ENCODE results near the gene NOTCH1.
A peak's percentile ranks its signal among the peaks of the same experiment; 100 is the strongest.

Gene NOTCH1

DNA sequence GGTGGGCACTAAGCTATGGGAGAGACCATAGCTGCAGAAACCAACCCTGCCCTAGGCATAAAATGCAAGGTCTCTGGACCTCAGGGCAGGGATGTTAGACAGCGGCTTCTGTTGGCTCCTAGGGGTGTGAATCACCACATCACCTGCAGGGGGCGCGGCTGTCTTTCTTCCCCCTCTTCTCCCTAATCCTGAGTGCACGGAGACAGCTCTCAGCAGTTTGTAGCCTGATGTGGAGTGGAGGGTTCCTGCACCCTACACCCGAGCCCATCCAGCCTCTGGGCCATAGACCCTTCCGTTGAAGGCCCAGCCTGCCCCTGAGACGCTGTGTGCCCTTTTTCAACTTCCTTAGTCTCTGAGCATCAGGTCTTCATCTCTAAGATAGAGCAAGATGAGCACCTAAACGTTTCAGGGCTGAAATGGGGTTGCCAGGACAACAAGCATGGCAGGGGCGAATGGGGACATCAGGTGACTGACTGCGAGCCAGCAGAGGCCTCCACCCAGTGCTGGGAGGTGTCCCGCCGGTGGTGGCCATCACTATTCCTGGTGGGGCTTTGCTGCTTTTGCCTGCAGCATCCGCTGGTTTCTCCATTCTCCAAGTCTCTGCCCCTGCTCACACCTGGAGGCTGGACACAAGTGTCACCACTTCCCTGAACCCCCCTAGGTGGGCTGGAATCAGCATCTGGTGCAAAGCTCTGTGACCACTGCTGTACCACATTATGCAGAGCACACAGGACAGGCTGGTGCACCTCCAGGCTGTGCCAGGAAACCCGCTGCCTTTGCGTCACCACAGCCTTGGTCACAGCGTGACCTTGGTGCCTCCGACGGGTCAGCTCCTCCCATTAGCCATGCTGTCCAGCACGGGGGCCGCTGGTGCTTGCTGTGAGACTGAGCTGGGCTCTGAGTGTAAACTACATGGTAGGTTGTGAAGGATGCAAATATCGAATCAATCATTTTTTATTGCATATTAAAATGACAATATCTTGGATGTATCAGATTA lies 60.5 kb downstream of the NOTCH1 start:
- DNase-seq (ENCODE audit: low read depth in 2 of 2) = peak; percentile 52 to 67

DNA sequence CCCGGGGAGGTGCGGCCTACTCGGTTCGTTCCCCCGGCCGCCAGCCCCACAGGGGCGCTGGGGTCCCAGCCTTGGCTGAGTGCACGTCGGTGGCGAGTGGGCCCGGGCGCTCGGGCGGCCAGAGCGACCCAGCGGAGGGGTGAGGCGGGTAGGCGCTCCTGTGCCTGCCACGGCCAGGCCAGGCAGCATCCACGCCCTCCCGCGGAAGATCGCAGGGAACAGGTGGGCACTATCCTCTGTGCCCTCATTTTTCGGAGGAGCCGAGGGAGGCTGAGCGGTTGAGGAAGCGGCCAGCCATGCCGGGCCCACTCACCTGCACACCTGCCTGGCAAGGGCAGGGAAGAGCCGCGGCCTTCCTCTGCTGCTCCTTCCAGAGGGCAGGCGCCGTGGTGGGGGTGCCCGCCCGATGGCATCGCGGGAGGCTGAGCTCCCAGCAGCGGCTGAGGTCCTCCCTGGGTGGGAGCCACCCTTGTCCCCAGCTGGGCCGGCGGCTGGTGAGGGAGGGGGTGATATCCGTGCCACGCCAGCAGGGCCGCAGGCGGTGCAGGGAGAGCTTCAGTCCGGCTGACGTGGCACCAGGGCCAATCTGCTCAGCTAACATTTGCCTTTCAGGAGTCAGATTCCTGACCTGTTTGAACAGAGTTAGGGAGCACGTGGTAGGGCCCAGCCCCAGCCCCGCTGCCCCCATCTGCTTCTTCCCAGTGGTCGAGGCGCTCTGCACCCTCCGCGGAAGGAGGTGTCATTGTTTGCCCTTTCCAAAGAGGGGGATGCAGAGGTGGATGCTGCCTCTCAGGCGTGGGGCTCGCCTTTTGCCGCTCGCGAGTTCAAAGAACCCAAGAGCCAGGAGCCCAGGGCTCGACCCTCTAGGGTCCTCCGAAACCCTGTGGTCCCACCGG lies 61.4 kb downstream of the NOTCH1 start:
- peak in 1 of 2 donors; percentile 15 for DNase-seq (ENCODE audit: low read depth in 2 of 2)

- peak; percentile 84 to 90 for DNase-seq (ENCODE audit: low read depth in 2 of 2)
Observed at GRCh38 chr9:136483589-136484152, 62.2 kb downstream of the NOTCH1 start.

GRCh38 chr9:136482793-136483588 lies 62.9 kb downstream of the NOTCH1 start, which contains the start of gene SEC16A:
TSS of gene SEC16A (minus strand) at chr9:136483040. CDS start at chr9:136477615, 5,425 bp downstream.
- DNase-seq (ENCODE audit: low read depth in 2 of 2) = peak; percentile 98 to 99

DNA sequence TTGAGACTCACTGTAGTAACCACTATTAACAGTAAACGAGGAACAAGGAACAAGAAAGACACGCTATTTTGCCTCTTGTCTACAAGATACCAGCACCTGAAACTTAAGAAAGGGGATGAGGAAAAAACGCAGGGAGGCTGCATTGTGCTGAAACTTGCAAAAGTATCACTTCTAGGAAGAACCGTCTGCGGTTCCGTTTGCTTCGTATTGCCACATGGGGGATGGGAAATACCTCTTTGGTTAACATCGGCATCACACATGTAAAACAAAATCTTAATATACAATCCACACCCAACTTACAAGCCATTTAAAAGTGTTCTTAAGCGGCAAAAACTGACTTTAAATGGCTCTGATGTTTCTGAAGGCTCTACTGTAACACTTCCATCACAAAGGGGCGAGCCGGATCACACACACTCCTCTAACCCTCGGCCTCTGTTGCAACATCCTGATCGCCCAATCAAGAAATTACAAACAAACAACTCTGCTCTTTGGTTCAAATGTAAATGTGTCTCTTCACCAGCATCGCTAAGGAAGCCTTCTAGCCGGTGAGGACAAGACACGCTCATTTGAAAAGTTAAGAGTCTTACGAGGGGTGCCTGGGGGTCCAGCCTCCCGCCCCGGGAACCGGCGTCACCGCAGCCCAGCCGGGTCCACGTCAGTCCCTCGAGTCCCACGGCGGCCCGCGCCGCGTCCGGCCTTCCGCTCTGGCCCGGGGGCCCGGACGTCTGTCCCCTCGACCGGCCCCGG lies 63.6 kb downstream of the NOTCH1 start:
- no peak for DNase-seq (ENCODE audit: low read depth in 2 of 2)

- DNase-seq (ENCODE audit: low read depth in 2 of 2) = no peak
Observed at GRCh38 chr9:136481558-136481957, 64.3 kb downstream of the NOTCH1 start.

- no peak for DNase-seq (ENCODE audit: low read depth in 2 of 2)
Observed at GRCh38 chr9:136476369-136477150, 69.3 kb downstream of the NOTCH1 start.

DNA sequence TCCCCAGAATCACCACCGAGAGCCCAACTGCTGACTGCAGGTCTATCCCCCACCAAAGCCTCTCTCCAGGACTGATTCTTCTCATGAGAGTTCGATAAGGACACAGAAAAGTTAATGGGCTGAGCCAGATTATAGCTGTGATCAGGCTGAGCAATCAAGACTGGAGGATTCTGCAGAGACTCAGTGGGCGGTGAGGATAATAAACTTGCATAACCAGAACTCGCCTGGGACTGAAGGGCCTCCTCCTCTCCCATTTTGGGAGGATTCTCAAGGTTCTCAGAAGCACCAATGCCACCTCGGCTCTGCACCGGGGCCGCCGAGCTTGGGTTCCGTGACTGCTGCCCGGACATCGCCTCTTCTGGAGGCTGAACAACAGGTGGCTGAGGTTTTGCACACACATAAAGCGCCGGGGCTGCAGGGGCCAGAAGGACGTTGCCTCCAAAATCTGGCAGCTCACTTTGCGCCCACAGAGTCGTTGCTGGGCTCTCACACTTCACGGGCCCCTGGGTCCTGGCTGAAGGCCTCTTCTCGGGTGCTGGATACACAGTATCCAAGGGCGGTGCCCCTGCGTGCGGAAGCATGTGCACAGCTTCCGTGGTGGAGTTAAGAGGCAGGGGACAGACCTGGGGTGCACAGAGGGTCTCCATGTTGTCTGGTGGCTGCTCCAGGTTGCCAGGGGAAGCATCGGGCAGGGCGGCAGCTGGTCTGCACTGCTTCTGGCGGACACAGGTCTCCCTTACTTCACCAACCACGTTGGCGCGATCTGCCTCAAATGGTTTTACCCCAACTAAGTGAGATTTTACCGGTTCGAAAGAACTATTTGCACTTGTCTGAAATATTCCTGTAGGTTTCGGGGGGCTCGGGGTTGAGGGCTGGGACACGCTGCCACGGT lies 70.6 kb downstream of the NOTCH1 start:
- no peak for DNase-seq (ENCODE audit: low read depth in 2 of 2)

DNA sequence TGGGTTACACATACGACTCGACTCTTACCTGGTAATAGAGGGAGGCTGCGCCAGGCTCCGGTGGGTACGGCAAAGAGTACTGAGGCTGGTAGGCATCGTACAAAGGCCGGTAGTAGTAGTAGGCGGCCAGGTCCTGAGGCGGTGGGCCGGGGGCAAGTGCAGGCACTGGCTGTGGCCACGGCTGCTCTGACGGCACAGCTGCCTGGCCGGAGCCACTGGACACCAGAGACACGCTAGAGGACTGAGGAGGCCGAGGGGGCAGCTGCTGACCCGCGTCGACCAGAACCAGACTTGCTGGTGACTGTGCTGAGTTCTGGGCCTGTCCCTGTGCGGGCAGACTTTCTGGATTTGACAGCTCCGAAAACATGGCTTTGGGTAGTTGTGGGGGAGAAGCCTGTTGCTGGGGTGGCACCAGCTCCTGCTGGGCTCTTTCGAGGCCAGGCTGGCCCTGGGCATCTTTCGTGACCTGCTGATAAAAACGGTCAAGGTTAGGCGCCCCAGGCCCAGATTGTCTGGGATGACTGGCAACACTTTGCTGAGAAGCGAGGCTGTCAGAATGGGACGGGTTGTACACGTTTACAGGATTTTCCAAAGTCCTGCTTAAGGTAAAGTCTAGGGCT lies 71.7 kb downstream of the NOTCH1 start:
- DNase-seq (ENCODE audit: low read depth in 2 of 2) = no peak

DNA sequence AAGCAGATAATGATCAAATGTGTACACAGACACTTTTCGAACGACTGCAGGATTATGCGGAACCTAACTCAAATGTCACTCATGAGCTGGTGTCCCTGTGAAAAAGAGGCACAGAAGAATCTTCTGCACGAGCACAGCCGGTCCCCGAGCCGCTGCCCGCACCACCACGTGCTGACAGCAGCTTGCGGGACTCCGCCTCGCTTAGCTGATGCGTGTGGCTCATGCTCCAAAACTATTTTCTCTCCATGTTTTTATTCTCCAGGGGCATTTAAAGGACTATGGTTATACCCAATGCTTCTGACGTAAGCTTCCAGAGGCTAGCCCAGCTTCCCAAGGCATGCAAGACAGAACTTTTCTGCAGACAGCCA lies 72.5 kb downstream of the NOTCH1 start:
- no peak for DNase-seq (ENCODE audit: low read depth in 2 of 2)

DNA sequence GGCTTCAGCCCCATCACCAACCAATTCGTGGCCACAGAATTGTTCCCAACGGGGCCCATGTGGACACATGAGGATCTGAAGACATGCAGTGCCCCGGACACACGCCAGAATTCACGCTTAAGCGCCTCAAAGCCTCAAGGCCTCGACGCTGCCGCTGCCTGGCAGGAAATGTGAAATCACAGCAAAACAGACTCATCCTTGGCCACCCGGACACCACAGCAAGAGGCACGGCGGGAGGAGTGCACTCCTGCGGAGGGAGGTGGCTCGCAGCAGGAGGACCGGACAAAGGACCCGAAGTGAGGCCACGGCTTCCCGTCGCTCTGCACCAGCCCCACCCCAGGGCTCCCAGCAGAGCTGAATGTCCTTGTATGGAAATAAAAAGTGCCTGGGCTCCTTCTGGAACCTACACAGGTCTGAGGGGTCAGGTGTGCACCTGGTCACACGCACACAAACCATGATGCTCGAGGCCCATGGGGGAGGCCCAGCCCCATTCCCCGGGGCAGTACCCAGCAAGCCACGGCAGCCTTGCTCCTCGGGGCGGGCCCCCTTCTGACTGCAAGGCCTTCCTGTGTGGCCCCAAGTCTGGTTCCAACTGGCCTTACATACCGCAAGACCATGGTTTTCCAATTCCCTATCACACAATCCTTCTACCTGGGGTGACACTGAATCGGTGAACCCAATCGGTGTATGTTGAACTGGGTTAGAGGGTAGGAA lies 73.1 kb downstream of the NOTCH1 start:
- no peak for DNase-seq (ENCODE audit: low read depth in 2 of 2)

DNA sequence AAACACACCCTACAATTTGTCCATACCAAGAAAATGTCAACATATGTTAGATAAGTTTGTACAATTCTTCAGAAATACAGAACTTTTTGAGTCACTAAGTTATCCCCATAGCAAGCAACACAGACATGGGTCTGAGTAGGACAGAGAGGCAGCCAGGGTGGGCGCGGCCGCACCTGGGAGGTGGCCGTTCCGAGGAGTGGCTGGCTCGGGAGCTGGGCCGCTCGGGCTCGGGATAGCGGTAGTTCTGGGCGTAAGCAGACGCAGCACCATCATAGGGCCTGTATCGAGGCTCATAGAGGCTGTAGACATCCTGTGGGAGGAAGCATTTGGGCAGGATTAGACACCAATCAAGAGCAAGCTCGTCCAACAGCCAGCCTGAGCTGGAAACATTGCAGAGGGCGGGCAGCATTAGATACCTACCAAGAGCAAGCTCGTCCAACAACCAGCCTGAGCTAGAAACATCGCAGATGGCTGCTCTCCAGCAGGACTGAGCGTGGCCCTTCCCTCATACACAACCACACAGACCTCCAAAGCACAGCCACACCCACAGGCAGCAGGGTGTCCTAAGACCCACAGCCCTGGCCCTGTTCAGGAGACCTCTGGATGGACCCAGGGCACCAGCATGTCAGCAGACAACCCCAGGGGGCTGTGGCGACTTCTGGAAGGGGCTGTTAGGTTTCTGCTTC lies 73.9 kb downstream of the NOTCH1 start:
- DNase-seq (ENCODE audit: low read depth in 2 of 2) = no peak

GRCh38 chr9:136470792-136471469 lies 74.9 kb downstream of the NOTCH1 start:
- no peak for DNase-seq (ENCODE audit: low read depth in 2 of 2)

DNA sequence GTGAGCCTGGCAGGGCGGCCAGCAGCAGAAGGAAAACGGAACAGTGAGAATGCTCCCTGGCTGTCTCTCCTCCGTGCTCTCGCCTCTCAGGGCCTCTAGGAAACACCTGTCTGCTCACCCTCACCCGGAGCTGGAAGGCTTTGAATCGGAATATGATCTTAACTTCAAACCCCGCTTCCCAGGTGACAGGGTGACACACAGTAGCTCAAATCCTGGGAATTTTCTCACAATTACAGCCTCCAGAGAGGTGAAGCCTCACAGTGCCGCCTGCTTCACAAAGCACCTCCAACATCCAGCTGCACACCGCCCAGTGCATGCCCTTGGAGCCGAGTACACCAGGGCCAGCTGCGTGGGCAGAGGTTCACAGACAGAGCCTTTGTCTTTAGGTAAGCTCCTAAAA lies 75.5 kb downstream of the NOTCH1 start:
- no peak for DNase-seq (ENCODE audit: low read depth in 2 of 2)

DNA sequence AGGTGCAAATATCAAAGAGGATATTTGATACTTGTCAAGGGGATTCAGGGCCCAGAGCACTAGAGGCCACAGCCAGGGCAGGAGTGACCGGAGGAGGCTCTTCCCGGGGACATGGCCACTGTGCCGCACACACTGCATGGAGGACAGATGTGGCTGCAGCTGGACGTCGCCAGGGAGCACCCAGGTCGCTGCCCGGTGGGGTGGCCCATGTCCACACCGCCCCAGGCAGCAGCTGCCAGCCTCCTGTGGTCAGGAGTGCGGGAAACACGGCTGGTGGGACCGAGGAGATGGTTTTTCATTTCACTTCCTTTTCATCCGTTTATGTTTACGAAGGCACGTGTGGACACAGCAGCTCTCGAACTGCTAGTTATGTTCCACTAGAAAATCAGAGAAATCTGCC lies 78.1 kb downstream of the NOTCH1 start:
- DNase-seq (ENCODE audit: low read depth in 2 of 2) = no peak

DNA sequence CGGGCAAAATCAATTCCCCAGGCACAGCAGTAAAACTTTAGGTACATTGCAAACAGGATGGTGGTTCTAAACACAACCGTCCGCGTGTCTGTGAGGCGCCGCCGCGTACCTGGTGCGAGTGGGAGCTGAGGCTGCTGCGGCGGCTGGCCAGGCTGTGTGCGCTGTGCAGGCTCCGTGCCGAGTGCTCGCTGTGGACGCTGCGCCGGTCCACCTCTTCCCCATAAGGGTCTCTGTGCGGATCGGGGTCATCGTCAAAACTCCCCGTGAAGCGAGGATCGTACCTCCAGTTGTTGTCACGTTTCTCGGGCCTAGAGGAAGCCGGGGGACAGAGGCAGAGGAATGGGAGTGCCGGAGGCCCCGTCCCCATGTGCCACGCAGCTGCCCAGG lies 79.7 kb downstream of the NOTCH1 start:
- DNase-seq (ENCODE audit: low read depth in 2 of 2) = no peak

Data from stimulated activated CD8-positive, alpha-beta memory T cell treated with anti-CD3 and anti-CD28 coated beads, Interleukin-15, amount 100 ng/mL, for 4 hours (primary cell).